ENCODE measurements around the gene MIEF1.

GRCh38 chr22:39529487-39529851 lies 27.4 kb downstream of the MIEF1 start:
- TF ChIP-seq CTCF (IDR thresholded peaks at IDR 0.05) (no peak), POLR2A (IDR thresholded peaks at IDR 0.05) (no peak)

Data from lower leg skin (tissue), 3 donors.